Ishikawa (cell line): ENCODE results near the gene TRIM5.

Experiments used
- CEBPB ChIP-seq: IDR thresholded peaks from 2 replicates; pipeline ENCODE4 v1.6.1; 2012
- CREB1 ChIP-seq: IDR thresholded peaks from 2 replicates; pipeline ENCODE4 v1.6.1; 2012; ENCODE audit warnings: low read depth
- EP300 ChIP-seq: IDR thresholded peaks from 2 replicates; pipeline ENCODE4 v1.6.1; 2012; ENCODE audit warnings: borderline replicate concordance
- FOXM1 ChIP-seq: IDR thresholded peaks from 2 replicates; pipeline ENCODE4 v1.6.1; 2012; ENCODE audit warnings: low read depth, borderline replicate concordance
- MAX ChIP-seq: IDR thresholded peaks from 2 replicates; pipeline ENCODE4 v1.6.1; 2012
- TAF1 ChIP-seq: IDR thresholded peaks from 2 replicates; pipeline ENCODE4 v1.6.1; 2012; ENCODE audit warnings: low read depth, mild to moderate bottlenecking
- YY1 ChIP-seq: IDR thresholded peaks from 2 replicates; pipeline ENCODE4 v1.6.1; 2012; ENCODE audit warnings: low read depth
- TF ChIP-seq, protein P1 (sequence below): IDR thresholded peaks from 2 replicates; pipeline ENCODE4 v1.6.1; 2012; ENCODE audit warnings: low read depth, mild to moderate bottlenecking

DNA sequence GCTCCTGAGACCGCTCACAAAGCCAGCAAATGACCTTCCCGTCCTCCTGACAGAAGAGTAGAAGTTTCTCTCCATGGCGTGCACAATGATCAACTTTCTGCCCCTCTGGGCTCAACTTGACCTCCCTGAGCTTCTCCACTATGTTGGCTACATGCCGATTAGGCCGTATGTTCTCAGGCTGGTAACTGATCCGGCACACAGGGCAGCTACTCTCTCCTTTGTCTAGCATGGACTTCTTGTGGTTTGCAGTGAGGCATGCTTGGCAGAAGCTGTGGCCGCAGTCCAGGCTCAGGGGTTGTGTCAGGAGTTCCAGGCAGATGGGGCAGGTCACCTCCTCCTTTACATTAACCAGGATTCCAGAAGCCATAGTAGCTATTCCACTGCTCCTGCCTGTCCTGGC, 5.1 kb downstream of the TRIM5 start:
- TF ChIP-seq EP300 (no peak), YY1 (no peak), MAX (no peak), TAF1 (no peak), CEBPB (no peak), CREB1 (no peak), FOXM1 (no peak)
- TF ChIP-seq, protein P1, sequence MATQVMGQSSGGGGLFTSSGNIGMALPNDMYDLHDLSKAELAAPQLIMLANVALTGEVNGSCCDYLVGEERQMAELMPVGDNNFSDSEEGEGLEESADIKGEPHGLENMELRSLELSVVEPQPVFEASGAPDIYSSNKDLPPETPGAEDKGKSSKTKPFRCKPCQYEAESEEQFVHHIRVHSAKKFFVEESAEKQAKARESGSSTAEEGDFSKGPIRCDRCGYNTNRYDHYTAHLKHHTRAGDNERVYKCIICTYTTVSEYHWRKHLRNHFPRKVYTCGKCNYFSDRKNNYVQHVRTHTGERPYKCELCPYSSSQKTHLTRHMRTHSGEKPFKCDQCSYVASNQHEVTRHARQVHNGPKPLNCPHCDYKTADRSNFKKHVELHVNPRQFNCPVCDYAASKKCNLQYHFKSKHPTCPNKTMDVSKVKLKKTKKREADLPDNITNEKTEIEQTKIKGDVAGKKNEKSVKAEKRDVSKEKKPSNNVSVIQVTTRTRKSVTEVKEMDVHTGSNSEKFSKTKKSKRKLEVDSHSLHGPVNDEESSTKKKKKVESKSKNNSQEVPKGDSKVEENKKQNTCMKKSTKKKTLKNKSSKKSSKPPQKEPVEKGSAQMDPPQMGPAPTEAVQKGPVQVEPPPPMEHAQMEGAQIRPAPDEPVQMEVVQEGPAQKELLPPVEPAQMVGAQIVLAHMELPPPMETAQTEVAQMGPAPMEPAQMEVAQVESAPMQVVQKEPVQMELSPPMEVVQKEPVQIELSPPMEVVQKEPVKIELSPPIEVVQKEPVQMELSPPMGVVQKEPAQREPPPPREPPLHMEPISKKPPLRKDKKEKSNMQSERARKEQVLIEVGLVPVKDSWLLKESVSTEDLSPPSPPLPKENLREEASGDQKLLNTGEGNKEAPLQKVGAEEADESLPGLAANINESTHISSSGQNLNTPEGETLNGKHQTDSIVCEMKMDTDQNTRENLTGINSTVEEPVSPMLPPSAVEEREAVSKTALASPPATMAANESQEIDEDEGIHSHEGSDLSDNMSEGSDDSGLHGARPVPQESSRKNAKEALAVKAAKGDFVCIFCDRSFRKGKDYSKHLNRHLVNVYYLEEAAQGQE, result no peak
